H7 (cell line): Measurements from ENCODE around the gene DYRK1A. TPM values are rescaled to one million over a fixed set of nuclear protein-coding genes. Genes with fewer than 3 reads are reported as not detected.
A peak's percentile ranks its signal among the peaks of the same experiment; 100 is the strongest.

Source experiments
- DNase-seq: peaks from one replicate; pipeline ENCODE4 v3.0.0; 2012
- H3K27me3 ChIP-seq: 2 replicates; pipeline ENCODE4 v1.6.0; 2011; ENCODE audit warnings: mild to moderate bottlenecking, low read length; ENCODE audit not compliant: control insufficient read depth, insufficient read depth
- H3K36me3 ChIP-seq: replicated peaks from 2 replicates; pipeline ENCODE4 v1.5.1; 2011; ENCODE audit warnings: low read length; ENCODE audit not compliant: control insufficient read depth, insufficient read depth
- H3K4me3 ChIP-seq: 2 replicates; pipeline ENCODE4 v1.5.1; 2011; ENCODE audit warnings: low read depth, mild to moderate bottlenecking, control low read depth, low read length, moderate library complexity; ENCODE audit not compliant: insufficient read depth
- total RNA-seq: library from RNA; depleted of rRNA; stranded (reverse); fragments of >200 nt; shearing (Covaris generic); gene quantifications from 2 replicates; pipeline ENCODE4 v1.2.3, GENCODE V29; 2014

The DYRK1A gene
- total RNA-seq, 1 experiment from 2014 or later, result 52.5 TPM

DNA sequence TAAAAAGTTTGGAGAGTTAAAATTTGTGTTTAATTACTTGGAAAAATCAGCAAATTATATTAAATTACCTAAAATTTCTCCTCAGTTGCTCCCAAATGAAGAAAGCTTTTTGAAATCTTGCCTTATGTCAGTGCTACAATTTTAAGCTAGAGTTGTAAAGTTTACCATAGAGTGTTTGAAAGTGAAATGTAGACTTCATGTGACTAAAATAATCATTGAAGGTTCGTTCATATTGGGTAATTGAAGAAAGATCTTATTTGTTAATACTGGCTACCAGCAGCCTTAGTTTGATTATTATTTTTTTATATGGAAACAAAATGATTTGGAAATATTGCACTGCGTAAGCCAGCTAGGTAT, 4.4 kb downstream of the DYRK1A start:
- Histone ChIP-seq H3K4me3 (no peak overlapping the region), H3K27me3 (no peaks in the 10 kb centered on the region), H3K36me3 (no peaks in the 10 kb centered on the region)
- no peak for DNase-seq

DNA sequence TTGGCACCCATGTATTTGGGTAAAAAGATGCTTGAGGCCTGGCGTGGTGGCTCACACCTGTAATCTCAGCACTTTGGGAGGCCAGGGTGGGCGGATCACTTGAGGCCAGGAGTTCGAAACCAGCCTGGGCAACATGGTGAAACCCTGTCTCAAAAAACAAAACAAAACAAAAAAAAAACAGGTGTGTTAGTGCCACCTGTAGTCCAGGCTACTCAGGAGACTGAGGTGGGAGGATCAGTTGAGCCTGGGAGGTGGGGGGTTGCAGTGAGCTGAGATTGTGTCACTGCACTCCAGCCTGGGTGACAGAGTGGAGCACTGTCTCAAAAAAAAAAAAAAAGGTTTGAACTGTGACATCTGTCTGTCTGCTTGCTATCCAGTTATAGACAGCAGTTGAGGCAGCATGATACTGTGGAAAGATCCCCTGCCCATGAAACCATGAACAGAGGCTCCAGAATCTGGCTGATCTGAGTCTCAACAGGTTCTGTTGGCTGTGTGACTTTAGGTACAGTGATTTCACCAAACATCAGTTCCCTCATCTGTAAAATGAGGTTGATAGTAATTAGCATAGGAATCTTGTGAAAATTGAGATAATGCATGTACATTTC, 5.7 kb downstream of the DYRK1A start:
- Histone ChIP-seq H3K4me3 (no peak overlapping the region), H3K36me3 (no peaks in the 10 kb centered on the region), H3K27me3 (no peaks in the 10 kb centered on the region)
- no peak for DNase-seq

DNA sequence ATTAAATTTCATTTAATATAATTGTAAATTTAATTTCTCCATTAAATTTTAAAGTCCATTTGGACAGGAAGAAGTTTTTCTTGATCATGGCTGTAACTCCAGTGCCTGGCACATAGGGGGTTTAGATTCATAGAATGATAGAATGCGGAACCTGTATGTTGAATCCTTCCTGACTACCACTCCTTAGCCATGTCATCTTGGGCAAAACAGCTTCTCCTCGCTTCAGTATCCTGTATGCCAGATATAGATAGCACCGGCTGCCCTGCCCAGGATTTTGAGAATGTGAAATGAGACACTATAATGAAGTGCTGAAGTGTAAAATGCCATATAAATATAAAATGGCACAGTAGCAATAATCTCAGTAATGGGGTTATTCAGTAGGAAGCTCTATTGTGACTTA, 6.4 kb downstream of the DYRK1A start:
- no peak for DNase-seq
- Histone ChIP-seq H3K27me3 (no peaks in the 10 kb centered on the region), H3K36me3 (no peaks in the 10 kb centered on the region), H3K4me3 (no peak overlapping the region)

DNA sequence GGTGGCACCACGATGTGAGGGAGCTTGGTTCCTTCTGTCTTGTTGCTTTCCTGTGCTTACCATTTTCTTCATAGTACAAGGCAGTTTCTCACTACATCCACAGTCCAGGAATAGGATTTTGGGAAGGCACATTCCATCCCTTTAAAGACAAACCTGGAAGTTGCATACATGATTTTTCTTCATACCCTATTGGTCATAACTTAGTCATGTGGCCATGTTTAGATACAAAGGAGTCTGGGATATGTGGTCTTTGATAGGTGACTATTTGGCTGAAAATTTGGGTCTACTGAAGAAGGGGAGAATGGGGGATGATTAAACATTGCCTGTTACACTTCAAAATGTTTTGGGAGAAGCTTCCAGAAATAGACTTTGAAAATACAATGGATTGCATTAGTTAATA, 7.0 kb downstream of the DYRK1A start:
- DNase-seq, result no peak
- Histone ChIP-seq H3K27me3 (no peaks in the 10 kb centered on the region), H3K36me3 (no peaks in the 10 kb centered on the region), H3K4me3 (no peak overlapping the region)

GRCh38 chr21:37374027-37374426, 7.5 kb downstream of the DYRK1A start:
- no peak overlapping the region for H3K4me3 ChIP-seq
- no peaks in the 10 kb centered on the region for H3K36me3 ChIP-seq
- no peak for DNase-seq
- no peaks in the 10 kb centered on the region for H3K27me3 ChIP-seq

GRCh38 chr21:37375866-37376574, 9.4 kb downstream of the DYRK1A start:
- H3K4me3 ChIP-seq, result no peak overlapping the region

DNA sequence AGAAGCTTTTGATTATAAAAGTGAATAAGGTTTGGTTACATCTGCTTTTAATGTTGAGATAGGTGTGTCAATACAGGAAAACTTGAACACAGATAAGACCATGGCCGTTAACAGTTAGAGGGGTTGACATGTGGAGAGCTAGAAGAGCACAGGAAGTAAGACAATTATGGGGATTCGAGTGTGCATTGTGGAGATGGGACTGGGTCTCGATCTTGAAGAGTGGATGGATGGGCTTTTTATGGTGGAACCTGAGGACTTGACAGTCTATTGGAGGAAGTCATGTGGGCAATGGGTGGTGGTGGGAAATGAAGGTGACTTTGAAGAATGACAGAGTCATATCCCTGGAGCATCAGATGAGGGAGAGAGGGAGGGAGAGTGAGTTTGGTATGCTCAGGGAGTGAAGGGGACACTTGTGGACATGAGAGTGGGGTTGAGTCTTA, 12.1 kb downstream of the DYRK1A start:
- Histone ChIP-seq H3K27me3 (no peaks in the 10 kb centered on the region), H3K4me3 (no peak overlapping the region), H3K36me3 (no peaks in the 10 kb centered on the region)
- DNase-seq, result no peak

More at GRCh38 chr21:37375866-37376574, 9.4 kb downstream of the DYRK1A start:
- no peaks in the 10 kb centered on the region for H3K27me3 ChIP-seq
- no peaks in the 10 kb centered on the region for H3K36me3 ChIP-seq
- DNase-seq, result no peak

- Histone ChIP-seq H3K4me3 (no peak overlapping the region), H3K27me3 (no peaks in the 10 kb centered on the region), H3K36me3 (no peaks in the 10 kb centered on the region)
- peak; percentile 32 for DNase-seq
These were observed 14.1 kb downstream of the DYRK1A start for GRCh38 chr21:37380349-37381323.

DNA sequence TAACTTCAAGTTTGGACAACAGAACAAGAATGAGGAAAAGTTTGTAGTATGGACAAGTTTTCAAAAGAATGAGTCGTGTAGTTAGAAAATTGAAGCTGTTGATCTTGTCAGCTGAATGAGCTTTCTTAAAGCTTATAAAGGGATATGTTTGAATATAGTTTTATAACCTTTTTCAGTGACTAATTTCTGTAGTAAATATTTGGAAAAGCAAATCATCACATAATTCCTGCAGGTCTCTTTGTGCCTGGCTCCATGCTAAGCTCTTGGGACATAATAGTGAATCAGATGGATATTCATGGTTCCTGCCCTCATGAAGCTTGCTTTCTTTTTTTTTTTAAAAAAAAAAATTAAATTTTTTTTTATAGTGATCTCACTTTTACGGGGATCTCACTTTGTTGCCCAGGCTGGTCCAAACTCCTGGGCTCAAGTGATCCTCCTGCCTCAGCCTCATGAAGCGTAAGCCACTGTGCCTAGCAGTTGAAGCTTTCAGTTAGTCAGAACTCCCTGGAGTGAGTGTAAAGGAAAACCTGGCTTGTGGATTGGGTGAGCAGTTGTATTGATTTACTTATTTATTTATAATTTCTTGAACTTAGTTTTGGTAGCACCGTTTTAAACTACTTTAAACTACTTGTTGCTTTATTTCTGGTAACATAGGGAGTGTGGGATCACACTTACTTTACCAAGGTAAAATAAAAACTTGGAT, 15.5 kb downstream of the DYRK1A start:
- DNase-seq, result no peak
- Histone ChIP-seq H3K36me3 (no peaks in the 10 kb centered on the region), H3K27me3 (no peaks in the 10 kb centered on the region), H3K4me3 (no peak overlapping the region)

- Histone ChIP-seq H3K36me3 (no peaks in the 10 kb centered on the region), H3K27me3 (no peaks in the 10 kb centered on the region), H3K4me3 (no peak overlapping the region)
- DNase-seq, result no peak
These were observed 16.5 kb downstream of the DYRK1A start for GRCh38 chr21:37383086-37383485.

DNA sequence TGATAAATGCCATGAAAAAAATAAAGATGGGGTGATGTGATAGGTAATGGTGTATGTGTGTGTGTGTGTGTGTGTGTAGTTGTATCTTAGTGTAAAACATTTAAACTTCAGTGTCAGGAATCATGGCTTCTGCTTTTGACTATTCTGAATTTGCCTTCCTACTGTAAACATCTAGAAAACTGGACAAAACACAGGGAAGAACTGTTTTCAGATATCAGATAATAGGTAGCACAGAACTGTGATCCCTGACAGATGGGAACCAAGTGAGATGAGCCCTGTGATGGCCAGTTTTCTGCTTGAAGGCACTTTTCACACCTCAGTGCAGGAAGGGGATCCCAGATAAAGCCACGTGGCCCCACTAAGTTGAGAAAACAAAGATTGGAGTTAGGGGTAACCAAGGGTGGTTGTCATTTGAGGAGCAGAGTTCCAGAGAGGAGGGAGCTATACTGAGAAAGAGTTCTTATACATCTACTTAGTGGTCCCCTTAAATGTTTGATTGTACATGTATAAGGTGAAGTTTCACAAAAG, 17.3 kb downstream of the DYRK1A start:
- Histone ChIP-seq H3K36me3 (no peaks in the 10 kb centered on the region), H3K27me3 (no peaks in the 10 kb centered on the region), H3K4me3 (no peak overlapping the region)
- no peak for DNase-seq

- H3K36me3 ChIP-seq, result no peaks in the 10 kb centered on the region
- DNase-seq, result no peak
- H3K4me3 ChIP-seq, result no peak overlapping the region
- no peaks in the 10 kb centered on the region for H3K27me3 ChIP-seq
These were observed 17.8 kb downstream of the DYRK1A start for GRCh38 chr21:37384416-37384815.

DNA sequence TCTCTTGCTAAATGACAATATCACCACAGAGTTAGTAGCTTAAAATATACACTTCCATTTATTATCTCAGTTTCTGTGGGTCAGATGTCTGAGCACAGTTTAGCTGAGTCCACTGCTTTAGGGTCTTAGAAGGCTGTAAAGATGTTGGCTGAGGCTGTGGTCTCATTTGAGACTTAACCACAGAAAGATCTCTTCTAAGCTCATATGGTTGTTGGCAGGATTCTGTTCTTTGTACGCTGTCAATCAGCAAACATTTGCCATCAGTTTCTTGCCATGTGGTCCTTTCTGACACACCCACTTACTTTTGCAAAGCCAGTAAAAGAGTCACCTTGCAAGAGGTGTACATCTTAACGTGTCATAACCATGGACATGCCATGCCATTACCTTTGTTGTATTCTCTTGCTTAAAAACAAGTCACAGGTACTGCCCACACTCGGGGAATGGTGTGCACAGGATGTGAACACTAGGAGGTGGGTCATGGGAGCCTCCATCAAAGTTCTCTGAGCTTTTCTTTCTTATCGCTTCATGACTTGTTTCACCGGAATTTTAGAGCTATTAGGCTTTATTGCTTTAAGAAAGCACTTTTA, 18.7 kb downstream of the DYRK1A start:
- Histone ChIP-seq H3K4me3 (no peak overlapping the region), H3K36me3 (no peaks in the 10 kb centered on the region), H3K27me3 (no peaks in the 10 kb centered on the region)
- DNase-seq, result no peak

- Histone ChIP-seq H3K4me3 (no peak overlapping the region), H3K36me3 (no peaks in the 10 kb centered on the region), H3K27me3 (no peaks in the 10 kb centered on the region)
- DNase-seq, result no peak
These were observed 19.6 kb downstream of the DYRK1A start for GRCh38 chr21:37386151-37386550.
